Measurements from ENCODE around the gene FGB. TPM values are rescaled to one million over a fixed set of nuclear protein-coding genes. Genes with fewer than 3 reads are reported as not detected.

FGB gene
- total and polyA plus RNA-seq, 2 of the 13 experiments (the other 11 are each of a cell fraction or from before 2014, with no cell fraction given), result 226 to 784 TPM

GRCh38 chr4:154577324-154577723 lies 14.5 kb downstream of the FGB start (continued):
- no peak for TF ChIP-seq ZNF749 (CRISPR knock-in tag; IDR thresholded peaks at IDR 0.05; ENCODE audit: borderline replicate concordance)
- TF ChIP-seq ARNTL (CRISPR knock-in tag; IDR thresholded peaks at IDR 0.05), result 0 out of 2 replicates have a peak, but pooled peaks have one; percentile 15
- TF ChIP-seq ZNF850 (CRISPR knock-in tag; conservative IDR thresholded peaks at IDR 0.05), result no peak
- TF ChIP-seq KLF16 (CRISPR knock-in tag; IDR thresholded peaks at IDR 0.05), result peak in 1 of 2 experiments; percentile 82; a peak in 1 of 4 replicates
- peak; percentile 92 for TF ChIP-seq HNF1A (IDR thresholded peaks at IDR 0.05; ENCODE audit: low read depth)
- TF ChIP-seq HNF1A (CRISPR knock-in tag; IDR thresholded peaks at IDR 0.05; ENCODE audit: borderline replicate concordance), result peak; percentile 94
- TF ChIP-seq ZZZ3 (CRISPR knock-in tag; IDR thresholded peaks at IDR 0.05; ENCODE audit: borderline replicate concordance), result no peak
- TF ChIP-seq, protein P1, sequence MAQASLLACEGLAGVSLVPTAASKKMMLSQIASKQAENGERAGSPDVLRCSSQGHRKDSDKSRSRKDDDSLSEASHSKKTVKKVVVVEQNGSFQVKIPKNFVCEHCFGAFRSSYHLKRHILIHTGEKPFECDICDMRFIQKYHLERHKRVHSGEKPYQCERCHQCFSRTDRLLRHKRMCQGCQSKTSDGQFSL (CRISPR knock-in tag; IDR thresholded peaks at IDR 0.05), result no peak
- TF ChIP-seq ZNF782 (CRISPR knock-in tag; IDR thresholded peaks at IDR 0.05; ENCODE audit: borderline replicate concordance), result no peak
- TF ChIP-seq PAX8 (CRISPR knock-in tag; IDR thresholded peaks at IDR 0.05; ENCODE audit: borderline replicate concordance), result no peak
- TF ChIP-seq ZNF430 (CRISPR knock-in tag; IDR thresholded peaks at IDR 0.05), result no peak
- TF ChIP-seq TCF7 (IDR thresholded peaks at IDR 0.05; ENCODE audit: low read depth), result peak; percentile 73
- TF ChIP-seq NCOR1 (IDR thresholded peaks at IDR 0.05; ENCODE audit: borderline replicate concordance, low read length), result peak; percentile 87
- TF ChIP-seq ZNF33B (CRISPR knock-in tag; IDR thresholded peaks at IDR 0.05), result no peak
- TF ChIP-seq ZXDC (CRISPR knock-in tag; IDR thresholded peaks at IDR 0.05), result no peak
- no peak for TF ChIP-seq TBP (CRISPR knock-in tag; IDR thresholded peaks at IDR 0.05)
- no peak for TF ChIP-seq ZNF766 (CRISPR knock-in tag; IDR thresholded peaks at IDR 0.05; ENCODE audit: borderline replicate concordance)
- TF ChIP-seq, protein P2, sequence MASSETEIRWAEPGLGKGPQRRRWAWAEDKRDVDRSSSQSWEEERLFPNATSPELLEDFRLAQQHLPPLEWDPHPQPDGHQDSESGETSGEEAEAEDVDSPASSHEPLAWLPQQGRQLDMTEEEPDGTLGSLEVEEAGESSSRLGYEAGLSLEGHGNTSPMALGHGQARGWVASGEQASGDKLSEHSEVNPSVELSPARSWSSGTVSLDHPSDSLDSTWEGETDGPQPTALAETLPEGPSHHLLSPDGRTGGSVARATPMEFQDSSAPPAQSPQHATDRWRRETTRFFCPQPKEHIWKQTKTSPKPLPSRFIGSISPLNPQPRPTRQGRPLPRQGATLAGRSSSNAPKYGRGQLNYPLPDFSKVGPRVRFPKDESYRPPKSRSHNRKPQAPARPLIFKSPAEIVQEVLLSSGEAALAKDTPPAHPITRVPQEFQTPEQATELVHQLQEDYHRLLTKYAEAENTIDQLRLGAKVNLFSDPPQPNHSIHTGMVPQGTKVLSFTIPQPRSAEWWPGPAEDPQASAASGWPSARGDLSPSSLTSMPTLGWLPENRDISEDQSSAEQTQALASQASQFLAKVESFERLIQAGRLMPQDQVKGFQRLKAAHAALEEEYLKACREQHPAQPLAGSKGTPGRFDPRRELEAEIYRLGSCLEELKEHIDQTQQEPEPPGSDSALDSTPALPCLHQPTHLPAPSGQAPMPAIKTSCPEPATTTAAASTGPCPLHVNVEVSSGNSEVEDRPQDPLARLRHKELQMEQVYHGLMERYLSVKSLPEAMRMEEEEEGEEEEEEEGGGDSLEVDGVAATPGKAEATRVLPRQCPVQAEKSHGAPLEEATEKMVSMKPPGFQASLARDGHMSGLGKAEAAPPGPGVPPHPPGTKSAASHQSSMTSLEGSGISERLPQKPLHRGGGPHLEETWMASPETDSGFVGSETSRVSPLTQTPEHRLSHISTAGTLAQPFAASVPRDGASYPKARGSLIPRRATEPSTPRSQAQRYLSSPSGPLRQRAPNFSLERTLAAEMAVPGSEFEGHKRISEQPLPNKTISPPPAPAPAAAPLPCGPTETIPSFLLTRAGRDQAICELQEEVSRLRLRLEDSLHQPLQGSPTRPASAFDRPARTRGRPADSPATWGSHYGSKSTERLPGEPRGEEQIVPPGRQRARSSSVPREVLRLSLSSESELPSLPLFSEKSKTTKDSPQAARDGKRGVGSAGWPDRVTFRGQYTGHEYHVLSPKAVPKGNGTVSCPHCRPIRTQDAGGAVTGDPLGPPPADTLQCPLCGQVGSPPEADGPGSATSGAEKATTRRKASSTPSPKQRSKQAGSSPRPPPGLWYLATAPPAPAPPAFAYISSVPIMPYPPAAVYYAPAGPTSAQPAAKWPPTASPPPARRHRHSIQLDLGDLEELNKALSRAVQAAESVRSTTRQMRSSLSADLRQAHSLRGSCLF (CRISPR knock-in tag; IDR thresholded peaks at IDR 0.05; ENCODE audit: borderline replicate concordance), result no peak
- TF ChIP-seq ZFAT (CRISPR knock-in tag; conservative IDR thresholded peaks at IDR 0.05), result no peak
